ENCODE results near the gene TTC22. TPM values are rescaled to one million over a fixed set of nuclear protein-coding genes. Genes with fewer than 3 reads are reported as not detected.

Gene TTC22
- total RNA-seq, 1 experiment from 2014 or later, result 8.8 TPM

DNA sequence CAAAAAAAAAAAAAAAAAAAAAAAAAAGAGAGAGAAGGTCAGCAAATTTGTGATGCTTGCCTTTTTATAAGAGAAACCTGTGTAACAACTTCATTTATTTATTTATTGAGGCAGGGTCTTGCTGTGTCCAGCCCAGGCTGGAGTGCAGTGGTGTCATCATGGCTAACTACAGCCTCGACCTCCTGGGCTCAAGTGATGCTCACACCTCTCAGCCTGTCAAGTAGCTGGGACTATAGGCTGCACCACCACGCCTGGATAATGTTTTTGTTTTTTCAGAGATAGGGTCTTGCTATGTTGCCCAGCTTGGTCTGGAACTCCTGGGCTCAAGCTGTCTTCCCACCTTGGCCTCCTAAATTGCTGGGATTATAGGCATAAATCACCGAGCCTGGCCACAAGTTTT is 43.4 kb upstream of the TTC22 start:
- DNase-seq, result no peak
- H3K9me3 ChIP-seq, result no peaks in the 10 kb centered on the region
- no peaks in the 10 kb centered on the region for H3K27me3 ChIP-seq (replicated peaks; ENCODE audit: control insufficient read depth, insufficient read depth, low read length)
- CTCF ChIA-PET, result interaction anchor here (0.7 kb wide), 1 partner anchor 822 kb away, joined by 14 read pairs; no protein-coding TSS in a partner anchor
- no peaks in the 10 kb centered on the region for H3K4me1 ChIP-seq
- intact Hi-C loops (cut with micrococcal nuclease; ENCODE audit: unreplicated experiment), result no loop called here
- BruUV-seq (replicated peaks), result no TSS peak
- POLR2A ChIA-PET, result no interaction called here
- no peaks in the 10 kb centered on the region for H3K27me3 Mint-ChIP-seq (ENCODE audit: insufficient read depth, unreplicated experiment)
- H3K4me3 ChIP-seq (ENCODE audit: low read depth, low read length), result no peak overlapping the region
- peaks cover 42% of the 10 kb centered on the region for H3K36me3 Mint-ChIP-seq (ENCODE audit: insufficient read depth, unreplicated experiment)
- H3K4me1 Mint-ChIP-seq (ENCODE audit: low read depth, unreplicated experiment), result no peaks in the 10 kb centered on the region
- no peaks in the 10 kb centered on the region; the same call in 1 of the 2 replicates for H3K36me3 ChIP-seq (ENCODE audit: control insufficient read depth, insufficient read depth, low read length)
- H3K27ac Mint-ChIP-seq (ENCODE audit: unreplicated experiment), result no peak overlapping the region
- no peak overlapping the region for H3K4me3 Mint-ChIP-seq (ENCODE audit: unreplicated experiment)
- no peaks in the 10 kb centered on the region for H3K9me3 Mint-ChIP-seq (ENCODE audit: unreplicated experiment)
- TF ChIP-seq, protein P1, sequence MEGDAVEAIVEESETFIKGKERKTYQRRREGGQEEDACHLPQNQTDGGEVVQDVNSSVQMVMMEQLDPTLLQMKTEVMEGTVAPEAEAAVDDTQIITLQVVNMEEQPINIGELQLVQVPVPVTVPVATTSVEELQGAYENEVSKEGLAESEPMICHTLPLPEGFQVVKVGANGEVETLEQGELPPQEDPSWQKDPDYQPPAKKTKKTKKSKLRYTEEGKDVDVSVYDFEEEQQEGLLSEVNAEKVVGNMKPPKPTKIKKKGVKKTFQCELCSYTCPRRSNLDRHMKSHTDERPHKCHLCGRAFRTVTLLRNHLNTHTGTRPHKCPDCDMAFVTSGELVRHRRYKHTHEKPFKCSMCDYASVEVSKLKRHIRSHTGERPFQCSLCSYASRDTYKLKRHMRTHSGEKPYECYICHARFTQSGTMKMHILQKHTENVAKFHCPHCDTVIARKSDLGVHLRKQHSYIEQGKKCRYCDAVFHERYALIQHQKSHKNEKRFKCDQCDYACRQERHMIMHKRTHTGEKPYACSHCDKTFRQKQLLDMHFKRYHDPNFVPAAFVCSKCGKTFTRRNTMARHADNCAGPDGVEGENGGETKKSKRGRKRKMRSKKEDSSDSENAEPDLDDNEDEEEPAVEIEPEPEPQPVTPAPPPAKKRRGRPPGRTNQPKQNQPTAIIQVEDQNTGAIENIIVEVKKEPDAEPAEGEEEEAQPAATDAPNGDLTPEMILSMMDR (IDR thresholded peaks at IDR 0.05; ENCODE audit: insufficient read depth in 1 of 2, low read depth in 1 of 2, low read length in 1 of 2, severe bottlenecking in 1 of 2, unreplicated experiment in 1 of 2), result no peak

DNA sequence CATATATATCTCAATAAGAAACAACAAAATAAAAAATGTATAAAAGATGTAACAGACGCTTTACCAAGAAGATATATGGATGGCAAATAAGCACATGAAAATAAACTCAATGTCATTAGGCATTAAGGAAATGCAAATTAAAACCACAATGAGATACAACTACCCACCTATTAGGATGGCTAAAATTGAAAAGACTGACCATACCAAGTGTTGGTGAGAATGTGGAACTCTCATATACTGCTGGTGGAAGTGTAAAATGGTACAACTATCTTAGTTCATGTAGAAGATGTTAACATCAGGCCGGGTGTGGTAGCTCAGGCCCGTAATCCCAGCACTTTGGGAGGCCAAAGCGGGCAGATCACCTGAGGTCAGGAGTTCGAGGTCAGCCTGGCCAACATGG is 42.3 kb upstream of the TTC22 start:
- H3K27ac Mint-ChIP-seq (ENCODE audit: unreplicated experiment), result no peak overlapping the region
- TF ChIP-seq, protein P1 (IDR thresholded peaks at IDR 0.05; ENCODE audit: insufficient read depth in 1 of 2, low read depth in 1 of 2, low read length in 1 of 2, severe bottlenecking in 1 of 2, unreplicated experiment in 1 of 2), result no peak
- DNase-seq, result no peak
- Histone ChIP-seq H3K4me3 (ENCODE audit: low read depth, low read length) (no peak overlapping the region), H3K27me3 (replicated peaks; ENCODE audit: control insufficient read depth, insufficient read depth, low read length) (no peaks in the 10 kb centered on the region), H3K9me3 (no peaks in the 10 kb centered on the region), H3K4me1 (no peaks in the 10 kb centered on the region), H3K36me3 (ENCODE audit: control insufficient read depth, insufficient read depth, low read length) (no peaks in the 10 kb centered on the region)
- no peaks in the 10 kb centered on the region for H3K4me1 Mint-ChIP-seq (ENCODE audit: low read depth, unreplicated experiment)
- H3K36me3 Mint-ChIP-seq (ENCODE audit: insufficient read depth, unreplicated experiment), result peaks cover 31% of the 10 kb centered on the region
- ChIA-PET CTCF (interaction anchor here (0.5 kb wide), 1 partner anchor 43 kb away, joined by 8 read pairs; the partner anchor contains the start of gene DHCR24), POLR2A (no interaction called here)
- H3K27me3 Mint-ChIP-seq (ENCODE audit: insufficient read depth, unreplicated experiment), result no peaks in the 10 kb centered on the region
- no peaks in the 10 kb centered on the region for H3K9me3 Mint-ChIP-seq (ENCODE audit: unreplicated experiment)
- H3K4me3 Mint-ChIP-seq (ENCODE audit: unreplicated experiment), result no peak overlapping the region
- intact Hi-C loops (cut with micrococcal nuclease; ENCODE audit: unreplicated experiment), result no loop called here
- BruUV-seq (replicated peaks), result no TSS peak

DNA sequence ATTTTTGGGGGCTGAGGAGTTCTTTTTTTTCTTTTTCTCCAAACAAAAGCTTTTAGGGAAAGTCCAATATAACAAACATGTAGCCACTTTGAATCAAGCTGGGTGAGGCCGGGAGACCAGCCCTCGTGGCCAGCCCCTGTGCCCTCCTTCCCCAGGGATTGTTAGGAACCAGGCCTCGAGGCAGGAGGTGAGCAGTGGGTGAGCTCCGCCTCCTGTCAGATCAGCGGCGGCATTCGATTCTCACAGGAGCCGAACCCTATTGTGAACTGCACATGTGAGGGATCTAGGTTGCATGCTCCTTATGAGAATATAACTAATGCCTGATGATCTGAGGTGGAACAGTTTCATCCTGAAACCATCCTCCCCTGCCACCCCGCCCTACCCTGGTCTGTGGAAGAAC is 41.8 kb upstream of the TTC22 start:
- no peaks in the 10 kb centered on the region for H3K9me3 ChIP-seq
- no TSS peak for BruUV-seq (replicated peaks)
- H3K27me3 Mint-ChIP-seq (ENCODE audit: insufficient read depth, unreplicated experiment), result no peaks in the 10 kb centered on the region
- no peaks in the 10 kb centered on the region for H3K9me3 Mint-ChIP-seq (ENCODE audit: unreplicated experiment)
- TF ChIP-seq, protein P1 (IDR thresholded peaks at IDR 0.05; ENCODE audit: insufficient read depth in 1 of 2, low read depth in 1 of 2, low read length in 1 of 2, severe bottlenecking in 1 of 2, unreplicated experiment in 1 of 2), result no peak
- no peak for DNase-seq
- ChIA-PET CTCF (no interaction called here), POLR2A (no interaction called here)
- H3K4me1 Mint-ChIP-seq (ENCODE audit: low read depth, unreplicated experiment), result no peaks in the 10 kb centered on the region
- H3K4me3 Mint-ChIP-seq (ENCODE audit: unreplicated experiment), result no peak overlapping the region
- no peak overlapping the region for H3K27ac Mint-ChIP-seq (ENCODE audit: unreplicated experiment)
- H3K36me3 ChIP-seq (ENCODE audit: control insufficient read depth, insufficient read depth, low read length), result no peaks in the 10 kb centered on the region
- intact Hi-C loops (cut with micrococcal nuclease; ENCODE audit: unreplicated experiment), result no loop called here
- H3K4me3 ChIP-seq (ENCODE audit: low read depth, low read length), result no peak overlapping the region
- no peaks in the 10 kb centered on the region for H3K4me1 ChIP-seq
- peaks cover 26% of the 10 kb centered on the region for H3K36me3 Mint-ChIP-seq (ENCODE audit: insufficient read depth, unreplicated experiment)
- H3K27me3 ChIP-seq (replicated peaks; ENCODE audit: control insufficient read depth, insufficient read depth, low read length), result no peaks in the 10 kb centered on the region
